CD14-positive monocyte (primary cell): ENCODE results near the gene LMAN1. TPM values are rescaled to one million over a fixed set of nuclear protein-coding genes. Genes with fewer than 3 reads are reported as not detected.

Experiments
- DNase-seq, 3 donors: peaks; one replicate each; pipeline ENCODE4 v3.0.0-alpha.2; 2011 to 2022
- H2AFZ ChIP-seq: 2 replicates; pipeline ENCODE4 v1.6.0; 2012; ENCODE audit warnings: mild to moderate bottlenecking, low read depth, low read length, inconsistent platforms; ENCODE audit not compliant: insufficient read depth, poor library complexity, severe bottlenecking
- H3K27ac ChIP-seq, 2 donors: 1 replicate in 1 of 2; 2 replicates in 1 of 2; pipeline ENCODE4 v1.5.1; 2012 to 2013; ENCODE audit warnings: low read length in 2 of 2, control low read depth in 1 of 2, inconsistent platforms in 1 of 2, low read depth in 1 of 2, mild to moderate bottlenecking in 1 of 2
- H3K27me3 ChIP-seq, 2 donors: one replicate each; pipeline versions ENCODE4 v1.6.0 to v1.6.1; 2011 to 2013; ENCODE audit warnings: low read length in 2 of 2; ENCODE audit not compliant: control insufficient read depth in 2 of 2, insufficient read depth in 2 of 2
- H3K36me3 ChIP-seq, 2 donors: replicated peaks in 1 of 2; 1 replicate in 1 of 2; 2 replicates in 1 of 2; pipeline versions ENCODE4 v1.5.1 to v1.6.1; 2012 to 2013; ENCODE audit warnings: low read length in 2 of 2, control low read depth in 1 of 2, inconsistent platforms in 1 of 2, mild to moderate bottlenecking in 1 of 2; ENCODE audit not compliant: insufficient read depth in 2 of 2, control insufficient read depth in 1 of 2
- H3K4me1 ChIP-seq, 2 donors: 1 replicate in 1 of 2; 2 replicates in 1 of 2; pipeline versions ENCODE4 v1.5.1 to v1.6.1; 2012 to 2013; ENCODE audit warnings: low read length in 2 of 2, control low read depth in 1 of 2, inconsistent platforms in 1 of 2, mild to moderate bottlenecking in 1 of 2, moderate library complexity in 1 of 2; ENCODE audit not compliant: insufficient read depth in 2 of 2, control insufficient read depth in 1 of 2
- H3K4me2 ChIP-seq: replicated peaks from 2 replicates; pipeline ENCODE3; 2012; ENCODE audit warnings: low read length, moderate library complexity, mild to moderate bottlenecking; ENCODE audit not compliant: poor library complexity, severe bottlenecking; ENCODE audit errors: extremely low read depth
- H3K4me3 ChIP-seq, 3 experiments: fragments of 200-600 bp in 1 of 3; sonication (generic) in 1 of 3; replicated peaks in 1 of 3; 1 replicate in 2 of 3; 2 replicates in 1 of 3; pipeline ENCODE4 v1.5.1; 2011 to 2013; ENCODE audit warnings: low read length in 3 of 3, mild to moderate bottlenecking in 3 of 3, control low read depth in 2 of 3, low read depth in 2 of 3, inconsistent platforms in 1 of 3, moderate library complexity in 1 of 3
- H3K79me2 ChIP-seq: 2 replicates; pipeline ENCODE4 v1.6.0; 2012; ENCODE audit warnings: mild to moderate bottlenecking, control low read depth, inconsistent platforms, low read length, moderate library complexity; ENCODE audit not compliant: insufficient read depth
- H3K9ac ChIP-seq: 2 replicates; pipeline ENCODE4 v1.6.0; 2017; ENCODE audit warnings: low read length, mild to moderate bottlenecking; ENCODE audit not compliant: insufficient read depth, poor library complexity, severe bottlenecking
- H3K9me3 ChIP-seq, 2 donors: replicated peaks in 1 of 2; 1 replicate in 1 of 2; 2 replicates in 1 of 2; pipeline versions ENCODE4 v1.5.1 to v1.6.1; 2012 to 2013; ENCODE audit warnings: low read length in 2 of 2, control low read depth in 1 of 2; ENCODE audit not compliant: control insufficient read depth in 1 of 2, insufficient read depth in 1 of 2
- H4K20me1 ChIP-seq: 2 replicates; pipeline ENCODE4 v1.6.0; 2012; ENCODE audit warnings: mild to moderate bottlenecking, low read length, control low read depth, moderate library complexity; ENCODE audit not compliant: insufficient read depth
- H3K27ac Mint-ChIP-seq, 7 donors: one replicate each; pipeline ENCODE4 v1.8.0; 2020; ENCODE audit warnings: mild to moderate bottlenecking in 7 of 7, mixed read lengths in 7 of 7, moderate library complexity in 6 of 7, inconsistent platforms in 2 of 7
- H3K27me3 Mint-ChIP-seq, 3 donors: one replicate each; pipeline ENCODE4 v1.8.0; 2021 to 2022; ENCODE audit warnings: low read depth in 3 of 3, mild to moderate bottlenecking in 3 of 3, mixed read lengths in 3 of 3, moderate library complexity in 3 of 3, inconsistent platforms in 1 of 3
- H3K36me3 Mint-ChIP-seq, 2 donors: one replicate each; pipeline ENCODE4 v1.8.0; 2020; ENCODE audit warnings: mixed read lengths in 2 of 2, inconsistent platforms in 1 of 2, mild to moderate bottlenecking in 1 of 2
- H3K4me1 Mint-ChIP-seq: one replicate; pipeline ENCODE4 v1.8.0; 2020; ENCODE audit warnings: mild to moderate bottlenecking, mixed read lengths
- H3K4me3 Mint-ChIP-seq, 2 donors: one replicate each; pipeline ENCODE4 v1.8.0; 2020; ENCODE audit warnings: mild to moderate bottlenecking in 2 of 2, mixed read lengths in 2 of 2, moderate library complexity in 1 of 2
- H3K9me3 Mint-ChIP-seq, 7 donors: one replicate each; pipeline ENCODE4 v1.8.0; 2020 to 2022; ENCODE audit warnings: mixed read lengths in 7 of 7, mild to moderate bottlenecking in 6 of 7, moderate library complexity in 6 of 7, inconsistent platforms in 2 of 7
- WGBS: methylation state at CpG from one replicate; pipeline ENCODE4 v1.1.5; 2013; ENCODE audit warnings: missing lambda C conversion rate; ENCODE audit not compliant: insufficient coverage; 5-methylcytosine and 5-hydroxymethylcytosine counted together
- intact Hi-C, 2 donors: fragments of 100-400 bp; cut with micrococcal nuclease; formaldehyde crosslinking; loops; one replicate each; pipeline versions ENCODE4 v1.15.0 to v1.15.1; 2023
- polyA plus RNA-seq, 3 donors: library from polyadenylated mRNA; depleted of rRNA in 1 of 3; unstranded in 2 of 3; stranded (reverse) in 1 of 3; fragments of 300-500 nt in 2 of 3; fragments of >200 nt in 1 of 3; fragmentation: Illumina TruSeq in 2 of 3; gene quantifications; 1 replicate in 2 of 3; 2 replicates in 1 of 3; pipeline ENCODE4 v1.2.3, GENCODE V29; 2012 to 2021
- TF ChIP-seq, protein P1 (sequence below): fragments of 200-600 bp; IDR thresholded peaks from one replicate; pipeline ENCODE4 v1.8.0; 2022; ENCODE audit warnings: antibody characterized with exemption, mild to moderate bottlenecking

Gene LMAN1
- polyA plus RNA-seq, 3 donors = 4.7 to 10.9 (median 7.6) TPM

GRCh38 chr18:59386909-59387686, 28.0 kb upstream of the LMAN1 start:
- no peak overlapping the region for H3K4me2 ChIP-seq
- H3K4me3 Mint-ChIP-seq = no peak overlapping the region
- no peak for DNase-seq
- no peak overlapping the region for H3K27ac Mint-ChIP-seq
- 100% methylated on average over 5 of the region's 8 CpGs for WGBS
- H3K9me3 ChIP-seq = no peaks in the 10 kb centered on the region
- H3K9ac ChIP-seq = no peak overlapping the region
- no peak overlapping the region for H3K4me3 ChIP-seq
- H3K27ac ChIP-seq = no peak overlapping the region
- H3K36me3 ChIP-seq = no peaks in the 10 kb centered on the region
- H3K9me3 Mint-ChIP-seq = peaks cover 0 to 2% (median 0%) of the 10 kb centered on the region in 7 donors
- peaks cover 14% of the 10 kb centered on the region for H3K4me1 Mint-ChIP-seq
- no peaks in the 10 kb centered on the region for H4K20me1 ChIP-seq
- H3K36me3 Mint-ChIP-seq = no peaks in the 10 kb centered on the region
- no peaks in the 10 kb centered on the region for H3K27me3 ChIP-seq
- peaks cover 0 to 6% (median 3%) of the 10 kb centered on the region in 3 donors for H3K27me3 Mint-ChIP-seq
- H3K4me1 ChIP-seq = peaks cover 7 to 8% of the 10 kb centered on the region in 2 donors
- no peak overlapping the region for H2AFZ ChIP-seq
- intact Hi-C loops = no loop called here
- TF ChIP-seq, protein P1, sequence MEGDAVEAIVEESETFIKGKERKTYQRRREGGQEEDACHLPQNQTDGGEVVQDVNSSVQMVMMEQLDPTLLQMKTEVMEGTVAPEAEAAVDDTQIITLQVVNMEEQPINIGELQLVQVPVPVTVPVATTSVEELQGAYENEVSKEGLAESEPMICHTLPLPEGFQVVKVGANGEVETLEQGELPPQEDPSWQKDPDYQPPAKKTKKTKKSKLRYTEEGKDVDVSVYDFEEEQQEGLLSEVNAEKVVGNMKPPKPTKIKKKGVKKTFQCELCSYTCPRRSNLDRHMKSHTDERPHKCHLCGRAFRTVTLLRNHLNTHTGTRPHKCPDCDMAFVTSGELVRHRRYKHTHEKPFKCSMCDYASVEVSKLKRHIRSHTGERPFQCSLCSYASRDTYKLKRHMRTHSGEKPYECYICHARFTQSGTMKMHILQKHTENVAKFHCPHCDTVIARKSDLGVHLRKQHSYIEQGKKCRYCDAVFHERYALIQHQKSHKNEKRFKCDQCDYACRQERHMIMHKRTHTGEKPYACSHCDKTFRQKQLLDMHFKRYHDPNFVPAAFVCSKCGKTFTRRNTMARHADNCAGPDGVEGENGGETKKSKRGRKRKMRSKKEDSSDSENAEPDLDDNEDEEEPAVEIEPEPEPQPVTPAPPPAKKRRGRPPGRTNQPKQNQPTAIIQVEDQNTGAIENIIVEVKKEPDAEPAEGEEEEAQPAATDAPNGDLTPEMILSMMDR = no peak
- H3K79me2 ChIP-seq = no peaks in the 10 kb centered on the region

DNA sequence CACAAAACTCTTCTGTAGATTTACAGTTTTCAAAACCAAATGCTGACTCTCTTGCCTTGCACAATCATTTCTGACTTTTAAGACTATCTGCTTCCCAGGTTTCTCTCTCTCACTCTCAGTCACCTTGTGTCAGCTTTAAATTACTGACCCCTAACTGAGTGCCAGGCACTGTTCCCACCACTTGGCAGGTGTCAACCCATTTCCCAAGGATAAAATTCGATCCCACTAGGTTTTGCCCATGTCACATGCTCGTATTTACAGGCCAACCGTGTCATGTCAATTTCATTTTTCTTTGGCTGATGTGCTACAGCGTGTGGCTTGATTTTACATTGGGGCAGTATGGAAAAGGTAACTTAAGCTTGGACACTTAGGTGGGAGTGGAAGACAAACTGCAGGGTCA, 26.1 kb upstream of the LMAN1 start:
- Histone ChIP-seq H3K4me1 (peaks cover 7 to 8% of the 10 kb centered on the region in 2 donors), H2AFZ (no peak overlapping the region), H3K9ac (no peak overlapping the region), H3K36me3 (no peaks in the 10 kb centered on the region), H3K4me2 (no peak overlapping the region), H3K79me2 (no peaks in the 10 kb centered on the region), H4K20me1 (no peaks in the 10 kb centered on the region), H3K9me3 (no peaks in the 10 kb centered on the region), H3K27ac (no peak overlapping the region), H3K4me3 (no peak overlapping the region), H3K27me3 (no peaks in the 10 kb centered on the region)
- TF ChIP-seq, protein P1 = no peak
- Mint-ChIP-seq H3K4me3 (no peak overlapping the region), H3K4me1 (peaks cover 12% of the 10 kb centered on the region), H3K36me3 (no peaks in the 10 kb centered on the region), H3K9me3 (peaks cover 0 to 2% (median 0%) of the 10 kb centered on the region in 7 donors), H3K27ac (no peak overlapping the region), H3K27me3 (peaks cover 0 to 6% (median 3%) of the 10 kb centered on the region in 3 donors)
- WGBS = 100% methylated on average over 4 of the region's 4 CpGs
- intact Hi-C loops = no loop called here
- DNase-seq = no peak
